Measurements from ENCODE around the gene ATAD3C.
"Not testable (repeated sequence)": the region's sequence is repeated elsewhere in the genome, so short reads cannot be mapped to it uniquely, and the experiment has no call there.

The ATAD3C gene

DNA sequence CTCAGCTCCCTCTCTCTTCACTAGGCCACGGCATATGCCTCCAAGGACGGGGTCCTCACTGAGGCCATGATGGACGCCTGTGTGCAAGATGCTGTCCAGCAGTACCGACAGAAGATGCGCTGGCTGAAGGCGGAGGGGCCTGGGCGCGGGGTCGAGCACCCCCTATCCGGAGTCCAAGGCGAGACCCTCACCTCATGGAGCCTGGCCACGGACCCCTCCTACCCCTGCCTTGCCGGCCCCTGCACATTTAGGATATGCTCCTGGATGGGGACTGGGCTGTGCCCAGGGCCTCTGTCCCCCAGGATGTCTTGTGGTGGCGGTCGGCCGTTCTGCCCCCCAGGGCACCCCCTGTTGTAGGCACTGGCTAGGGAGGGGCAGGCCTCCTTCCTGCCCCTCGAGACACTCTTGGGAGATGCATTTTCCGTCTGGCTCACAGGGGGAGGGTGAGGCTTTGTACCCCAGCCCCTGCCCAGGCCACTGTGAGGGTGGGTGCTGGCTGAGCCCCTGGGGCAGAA is 46.0 kb downstream of the ATAD3C start:
- H3K27ac Mint-ChIP-seq; intact Hi-C loops (cut with micrococcal nuclease); H3K27me3 Mint-ChIP-seq; H3K4me3 Mint-ChIP-seq; H3K4me1 Mint-ChIP-seq (ENCODE audit: low read depth): not testable (repeated sequence)
- Mint-ChIP-seq H3K36me3 (ENCODE audit: low read depth) (peaks cover 60% of the 10 kb centered on the region), H3K9me3 (peaks cover 24% of the 10 kb centered on the region)

DNA sequence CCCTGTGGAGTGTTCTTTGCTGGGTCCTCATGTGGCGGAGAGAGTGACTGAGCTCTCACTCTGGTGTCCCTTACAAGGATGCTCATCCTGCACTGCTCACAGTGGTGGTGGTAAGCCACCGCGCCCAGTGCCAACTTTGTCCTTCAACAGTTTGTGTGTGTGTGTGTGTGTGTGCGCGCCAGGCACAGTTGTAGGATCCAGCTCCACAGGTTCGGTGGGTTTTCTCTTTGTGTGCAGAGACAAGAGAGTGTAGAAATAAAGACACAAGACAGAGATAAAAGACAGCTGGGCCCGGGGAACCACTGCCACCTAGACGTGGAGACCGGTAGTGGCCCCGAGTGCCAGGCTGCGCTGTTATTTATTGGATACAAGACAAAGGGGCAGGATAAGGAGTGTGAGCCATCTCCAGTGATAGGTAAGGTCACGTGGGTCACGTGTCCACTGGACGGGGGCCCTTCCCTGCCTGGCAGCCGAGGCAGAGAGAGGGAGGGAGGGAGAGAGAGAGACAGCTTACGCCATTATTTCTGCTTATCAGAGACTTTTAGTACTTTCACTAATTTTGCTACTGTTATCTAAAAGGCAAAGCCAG is 55.4 kb downstream of the ATAD3C start:
- H3K36me3 Mint-ChIP-seq (ENCODE audit: low read depth); intact Hi-C loops (cut with micrococcal nuclease); H3K9me3 Mint-ChIP-seq; H3K27me3 Mint-ChIP-seq: not testable (repeated sequence)
- Mint-ChIP-seq H3K4me1 (ENCODE audit: low read depth) (peaks cover 14% of the 10 kb centered on the region), H3K4me3 (peak overlapping the region; percentile 78), H3K27ac (peak overlapping the region; percentile 96)

DNA sequence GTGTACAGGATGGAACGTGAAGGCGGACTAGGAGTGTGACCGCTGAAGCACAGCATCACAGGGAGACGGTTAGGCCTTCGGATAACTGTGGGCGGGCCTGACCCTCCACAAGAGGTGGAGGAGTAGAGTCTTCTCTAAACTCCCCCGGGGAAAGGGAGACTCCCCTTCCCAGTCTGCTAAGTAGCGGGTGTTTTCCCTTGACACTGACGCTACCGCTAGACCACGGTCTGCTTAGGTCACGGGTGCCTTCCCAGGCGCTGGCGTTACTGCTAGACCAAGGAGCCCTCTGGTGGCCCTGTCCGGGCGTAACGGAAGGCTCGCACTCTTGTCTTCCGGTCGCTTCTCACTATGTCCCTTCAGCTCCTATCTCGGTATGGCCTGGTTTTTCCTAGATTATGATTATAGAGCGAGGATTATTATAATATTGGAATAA is 55.9 kb downstream of the ATAD3C start:
- Mint-ChIP-seq H3K4me3 (peak overlapping the region; percentile 78), H3K27ac (peak overlapping the region; percentile 96), H3K4me1 (ENCODE audit: low read depth) (peaks cover 14% of the 10 kb centered on the region)
- intact Hi-C loops (cut with micrococcal nuclease); H3K9me3 Mint-ChIP-seq; H3K27me3 Mint-ChIP-seq; H3K36me3 Mint-ChIP-seq (ENCODE audit: low read depth): not testable (repeated sequence)

DNA sequence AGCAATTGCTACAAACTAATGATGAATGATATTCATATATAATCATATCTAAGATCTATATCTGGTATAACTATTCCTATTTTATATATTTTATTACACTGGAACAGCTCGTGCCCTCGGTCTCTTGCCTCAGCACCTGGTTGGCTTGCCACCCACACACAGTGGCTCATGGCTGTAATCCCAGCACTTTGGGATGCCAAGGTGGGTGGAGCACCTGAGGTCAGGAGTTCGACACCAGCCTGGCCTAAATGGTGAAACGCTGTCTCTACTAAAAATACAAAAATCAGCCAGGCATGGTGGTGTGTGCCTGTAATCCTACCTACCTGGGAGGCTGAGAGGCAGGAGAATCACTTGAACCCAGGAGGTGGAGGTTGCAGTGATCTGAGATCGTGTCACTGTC is 56.3 kb downstream of the ATAD3C start:
- H3K4me3 Mint-ChIP-seq; H3K9me3 Mint-ChIP-seq; intact Hi-C loops (cut with micrococcal nuclease); H3K36me3 Mint-ChIP-seq (ENCODE audit: low read depth); H3K27me3 Mint-ChIP-seq: not testable (repeated sequence)
- H3K27ac Mint-ChIP-seq: peak overlapping the region; percentile 96
- peaks cover 16% of the 10 kb centered on the region for H3K4me1 Mint-ChIP-seq (ENCODE audit: low read depth)

DNA sequence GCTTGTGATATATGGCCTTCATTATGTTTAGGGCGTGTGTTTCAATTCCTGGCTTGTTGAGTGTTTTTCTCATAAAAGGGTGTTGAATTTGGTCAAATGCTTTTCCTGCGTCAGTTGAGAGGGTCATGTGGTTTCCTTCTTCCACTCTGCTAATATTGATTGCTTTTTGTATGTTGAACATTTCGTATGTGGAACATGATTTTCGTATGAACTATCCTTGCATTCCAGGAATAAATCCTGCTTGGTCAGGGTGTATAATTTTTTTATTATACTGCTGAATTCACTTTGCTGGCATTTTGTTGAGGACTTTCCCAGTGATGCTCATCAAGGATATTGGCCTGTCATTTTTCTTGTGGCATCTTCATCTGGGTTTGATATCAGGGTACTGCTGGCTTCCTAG is 57.8 kb downstream of the ATAD3C start:
- H3K36me3 Mint-ChIP-seq (ENCODE audit: low read depth): peaks cover 10% of the 10 kb centered on the region
- H3K9me3 Mint-ChIP-seq: no peaks in the 10 kb centered on the region
- H3K4me1 Mint-ChIP-seq (ENCODE audit: low read depth): peaks cover 20% of the 10 kb centered on the region
- no peaks in the 10 kb centered on the region for H3K27me3 Mint-ChIP-seq
- no peak overlapping the region for H3K27ac Mint-ChIP-seq
- no peak overlapping the region for H3K4me3 Mint-ChIP-seq
- intact Hi-C loops (cut with micrococcal nuclease): no loop called here

DNA sequence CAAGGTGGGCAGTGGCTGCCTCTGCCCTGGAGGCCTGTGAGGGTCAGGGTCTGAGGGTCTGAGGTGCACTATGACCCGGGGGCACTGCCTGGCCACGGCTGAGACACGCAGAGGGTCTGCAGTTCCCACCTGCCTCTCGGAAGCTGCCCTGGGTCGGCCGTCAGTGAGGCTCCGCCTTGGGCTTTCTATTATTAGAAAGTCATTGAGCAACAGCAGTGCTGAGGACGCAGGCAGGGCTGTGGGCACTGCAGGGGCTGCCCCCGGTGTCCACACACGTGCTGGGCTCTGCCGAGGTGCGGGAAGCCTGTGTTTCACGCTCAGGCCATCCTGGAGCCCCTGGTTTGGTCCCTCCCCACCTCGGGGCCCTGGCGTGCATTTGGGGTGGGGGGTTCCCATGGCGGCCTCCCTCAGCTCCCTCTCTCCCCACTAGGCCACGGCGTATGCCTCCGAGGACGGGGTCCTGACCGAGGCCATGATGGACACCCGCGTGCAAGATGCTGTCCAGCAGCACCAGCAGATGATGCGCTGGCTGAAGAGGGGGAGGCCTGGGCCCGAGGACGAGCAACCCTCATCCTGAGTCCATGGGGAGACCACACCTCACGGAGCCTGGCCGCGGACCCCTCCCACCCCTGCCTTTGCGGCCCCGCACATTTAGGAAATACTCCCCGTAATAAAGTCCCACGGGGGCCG is 59.4 kb downstream of the ATAD3C start:
- Mint-ChIP-seq H3K36me3 (ENCODE audit: low read depth) (peaks cover 10% of the 10 kb centered on the region), H3K4me1 (ENCODE audit: low read depth) (peaks cover 26% of the 10 kb centered on the region)
- H3K9me3 Mint-ChIP-seq; intact Hi-C loops (cut with micrococcal nuclease); H3K27me3 Mint-ChIP-seq; H3K27ac Mint-ChIP-seq; H3K4me3 Mint-ChIP-seq: not testable (repeated sequence)

DNA sequence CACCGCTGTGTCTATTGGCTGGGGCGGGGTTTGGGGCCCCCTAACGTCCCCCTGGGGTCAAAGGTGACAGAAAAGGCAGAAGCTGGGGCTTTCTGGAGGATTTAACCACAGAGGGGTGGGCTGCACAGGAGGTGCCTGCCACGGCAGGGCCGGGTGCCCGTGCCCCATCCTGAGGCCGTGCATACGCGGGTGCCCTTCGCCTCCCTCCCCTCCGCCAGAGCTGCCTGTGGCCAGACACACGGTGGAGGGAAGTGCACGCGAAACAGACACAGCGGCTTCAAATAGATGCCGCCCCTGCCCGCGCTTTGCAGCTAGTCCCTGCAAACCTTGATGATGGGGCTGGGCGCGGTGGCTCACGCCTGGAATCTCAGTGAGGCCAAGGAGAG is 60.0 kb downstream of the ATAD3C start:
- not testable (repeated sequence) for H3K27ac Mint-ChIP-seq

DNA sequence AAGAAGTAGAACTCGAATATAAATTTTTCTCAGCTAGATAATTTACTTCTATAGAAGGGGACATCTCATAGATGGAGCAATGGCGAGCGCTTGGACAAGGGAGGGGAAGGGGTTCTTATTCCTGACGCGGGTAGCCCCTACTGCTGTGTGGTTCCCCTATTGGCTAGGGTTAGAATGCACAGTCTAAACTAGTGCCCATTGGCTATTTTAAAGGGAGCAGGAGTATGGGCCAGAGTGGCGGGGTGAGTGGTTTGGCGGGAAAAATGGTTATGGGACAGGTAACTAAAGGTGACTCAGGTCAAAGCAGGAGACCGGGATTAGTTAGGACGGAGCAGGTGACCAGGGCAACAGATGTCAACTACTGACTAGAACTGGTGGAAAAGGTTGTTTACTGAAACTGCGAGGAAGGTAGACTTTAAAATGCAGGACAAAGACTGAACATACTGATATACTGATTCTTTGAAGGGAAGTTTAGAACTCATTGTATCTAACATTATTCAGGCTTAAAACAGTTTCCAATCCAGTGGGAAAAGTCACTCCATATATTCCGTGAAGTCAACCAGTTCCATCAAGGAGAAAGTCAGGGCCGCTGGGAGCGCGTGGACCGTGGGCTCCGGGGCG is 61.5 kb downstream of the ATAD3C start:
- Mint-ChIP-seq H3K27me3 (no peaks in the 10 kb centered on the region), H3K4me3 (peak overlapping the region; percentile 91)
- intact Hi-C loops (cut with micrococcal nuclease): loop anchor here (5.0 kb wide), 1 partner anchor 106 kb away; the partner anchor contains the start of gene MIB2

More for the DNA sequence above, 60.0 kb downstream of the ATAD3C start:
- H3K36me3 Mint-ChIP-seq (ENCODE audit: low read depth): peaks cover 10% of the 10 kb centered on the region
- intact Hi-C loops (cut with micrococcal nuclease); H3K9me3 Mint-ChIP-seq; H3K4me3 Mint-ChIP-seq; H3K27me3 Mint-ChIP-seq: not testable (repeated sequence)
- H3K4me1 Mint-ChIP-seq (ENCODE audit: low read depth): peaks cover 27% of the 10 kb centered on the region

DNA sequence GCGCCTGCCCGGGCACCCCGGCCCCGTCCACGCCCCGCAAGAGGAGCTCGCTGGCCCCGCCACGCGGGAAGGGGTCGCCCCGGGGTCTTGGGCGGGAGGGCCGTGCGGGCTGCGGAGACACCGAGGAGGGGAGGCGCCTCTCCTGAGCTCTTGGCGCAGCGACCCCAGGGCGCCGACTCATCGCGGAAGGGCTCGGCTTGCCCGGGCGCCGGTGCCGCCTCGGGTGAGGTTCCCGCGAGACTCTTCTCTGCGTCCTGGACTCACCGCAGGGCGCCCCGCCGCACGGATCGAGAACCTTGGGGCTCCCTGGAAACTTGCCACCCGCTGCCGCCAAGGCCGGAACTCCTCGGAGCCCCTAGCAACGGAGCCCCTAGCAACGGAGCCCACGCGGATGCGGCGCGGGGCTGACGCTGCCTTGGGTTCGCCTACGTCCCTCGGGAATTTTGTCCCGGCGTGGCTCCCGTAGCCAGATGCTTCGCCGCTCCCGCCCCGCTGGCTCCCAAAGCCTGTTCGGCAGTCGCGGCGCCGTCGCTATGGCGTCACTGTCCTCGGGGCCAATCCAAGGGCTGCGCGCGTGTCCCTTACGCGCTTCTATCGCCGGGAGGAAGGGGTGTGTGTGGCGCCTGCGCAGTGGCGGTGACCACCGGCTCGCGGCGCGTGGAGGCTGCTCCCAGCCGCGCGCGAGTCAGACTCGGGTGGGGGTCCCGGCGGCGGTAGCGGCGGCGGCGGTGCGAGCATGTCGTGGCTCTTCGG is 62.2 kb downstream of the ATAD3C start, which contains the start of gene ATAD3A:
TSS of gene ATAD3A (plus strand) at position 630 of the 753 bp plus-strand sequence. CDS start at position 737, 107 bp downstream.
- intact Hi-C loops (cut with micrococcal nuclease): loop anchor here (5.0 kb wide), 1 partner anchor 106 kb away; the partner anchor contains the start of gene MIB2
- Mint-ChIP-seq H3K9me3 (no peaks in the 10 kb centered on the region), H3K4me3 (peak within 1 kb of the TSS; percentile 91), H3K36me3 (ENCODE audit: low read depth) (peaks cover 28% of the 10 kb centered on the region), H3K27me3 (no peaks in the 10 kb centered on the region), H3K27ac (peak within 1 kb of the TSS; percentile 89), H3K4me1 (ENCODE audit: low read depth) (peaks cover 14% of the 10 kb centered on the region)

More for the DNA sequence above, 61.5 kb downstream of the ATAD3C start:
- Mint-ChIP-seq H3K9me3 (no peaks in the 10 kb centered on the region), H3K27ac (peak overlapping the region; percentile 89), H3K36me3 (ENCODE audit: low read depth) (peaks cover 22% of the 10 kb centered on the region), H3K4me1 (ENCODE audit: low read depth) (peaks cover 14% of the 10 kb centered on the region)

DNA sequence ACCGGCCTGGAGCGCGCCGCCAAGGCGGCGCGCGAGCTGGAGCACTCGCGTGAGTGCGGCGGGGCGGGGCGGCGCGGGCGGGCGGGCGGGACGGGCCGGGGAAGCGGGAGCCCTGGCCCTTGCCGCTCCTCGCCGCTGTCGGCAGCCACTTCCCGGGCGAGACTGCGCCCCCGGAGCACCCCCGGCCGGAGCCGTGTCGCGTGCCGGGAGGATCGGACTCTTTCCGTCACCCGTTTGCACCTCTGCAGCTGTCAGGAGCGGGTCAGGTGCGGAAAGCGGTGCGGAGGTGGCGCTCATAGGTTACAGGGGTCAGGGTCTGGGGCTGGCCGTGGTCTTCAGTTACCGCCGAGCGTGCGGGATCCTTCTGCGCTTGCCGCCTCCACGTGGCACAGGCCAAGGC is 62.9 kb downstream of the ATAD3C start:
- Mint-ChIP-seq H3K4me1 (ENCODE audit: low read depth) (peaks cover 14% of the 10 kb centered on the region), H3K4me3 (peak overlapping the region; percentile 72), H3K27ac (peak overlapping the region; percentile 89), H3K36me3 (ENCODE audit: low read depth) (peaks cover 34% of the 10 kb centered on the region)
- not testable (repeated sequence) for H3K27me3 Mint-ChIP-seq, H3K9me3 Mint-ChIP-seq
- intact Hi-C loops (cut with micrococcal nuclease): loop anchor here (5.0 kb wide), 1 partner anchor 105 kb away; the partner anchor contains the start of gene MIB2

DNA sequence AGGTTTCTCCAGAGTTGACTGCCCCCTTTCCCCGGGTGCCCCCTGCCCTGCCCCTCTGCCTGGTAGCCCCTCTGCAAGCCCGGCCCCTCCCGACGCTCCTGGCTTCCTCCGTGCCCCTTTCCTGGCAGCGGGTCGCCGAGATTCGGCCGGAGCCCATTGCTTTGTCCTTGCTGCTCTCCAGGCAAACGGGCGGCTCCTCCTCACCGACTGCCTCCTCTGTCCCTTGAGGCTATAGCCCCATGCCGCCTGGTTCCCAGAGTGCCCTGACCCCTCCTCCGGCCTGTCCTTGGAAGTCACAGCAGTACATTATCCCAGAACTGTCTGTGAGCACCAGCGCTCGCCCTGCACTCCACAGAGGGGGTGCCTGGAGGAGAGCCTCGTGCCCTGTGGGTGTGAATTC is 64.2 kb downstream of the ATAD3C start:
- peak overlapping the region; percentile 53 for H3K4me3 Mint-ChIP-seq
- not testable (repeated sequence) for H3K27me3 Mint-ChIP-seq, H3K27ac Mint-ChIP-seq, H3K9me3 Mint-ChIP-seq
- peaks cover 46% of the 10 kb centered on the region for H3K36me3 Mint-ChIP-seq (ENCODE audit: low read depth)
- H3K4me1 Mint-ChIP-seq (ENCODE audit: low read depth): peaks cover 14% of the 10 kb centered on the region
- intact Hi-C loops (cut with micrococcal nuclease): loop anchor here (5.0 kb wide), 1 partner anchor 104 kb away; the partner anchor contains the start of gene MIB2

DNA sequence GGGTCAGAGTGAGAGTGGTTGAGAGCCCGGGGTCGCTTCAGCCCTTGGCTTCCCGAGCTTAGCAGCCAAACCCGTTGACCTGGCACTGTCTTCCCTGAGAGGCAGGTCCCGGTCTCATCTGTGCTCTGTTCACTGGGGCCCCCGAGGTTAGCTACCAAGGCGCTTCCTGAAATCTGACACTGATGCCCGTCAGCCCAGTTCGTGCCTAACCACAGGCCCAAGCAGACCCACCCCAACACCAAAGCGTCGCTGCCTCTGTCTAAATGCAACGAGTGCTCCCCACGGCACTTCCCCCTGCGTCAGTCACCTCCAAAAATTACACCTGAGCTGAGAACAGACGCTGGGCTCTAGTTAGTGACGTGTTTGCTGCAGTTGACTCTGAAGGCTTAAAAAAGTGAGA is 64.9 kb downstream of the ATAD3C start:
- H3K27me3 Mint-ChIP-seq: not testable (repeated sequence)
- H3K4me1 Mint-ChIP-seq (ENCODE audit: low read depth): peaks cover 14% of the 10 kb centered on the region
- intact Hi-C loops (cut with micrococcal nuclease): loop anchor here (5.0 kb wide), 1 partner anchor 103 kb away; the partner anchor contains the start of gene MIB2

DNA sequence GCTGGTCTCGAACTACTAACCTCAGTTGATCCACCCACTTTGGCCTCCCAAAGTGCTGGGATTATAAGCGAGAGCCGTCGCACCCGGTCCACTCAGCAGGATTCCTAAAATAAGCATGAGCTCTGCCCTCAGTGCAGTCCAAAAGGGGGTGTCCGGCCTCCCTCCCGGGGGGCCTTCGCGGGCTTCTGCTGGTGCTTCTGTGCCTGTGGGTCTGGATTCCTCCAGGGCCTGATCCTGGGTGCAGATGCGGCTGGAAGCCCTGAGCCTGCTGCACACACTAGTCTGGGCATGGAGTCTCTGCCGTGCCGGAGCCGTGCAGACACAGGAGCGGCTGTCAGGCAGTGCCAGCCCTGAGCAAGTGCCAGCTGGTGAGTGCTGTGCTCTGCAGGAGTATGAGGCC is 67.4 kb downstream of the ATAD3C start:
- intact Hi-C loops (cut with micrococcal nuclease); H3K9me3 Mint-ChIP-seq; H3K4me3 Mint-ChIP-seq; H3K27ac Mint-ChIP-seq; H3K27me3 Mint-ChIP-seq; H3K4me1 Mint-ChIP-seq (ENCODE audit: low read depth): not testable (repeated sequence)
- H3K36me3 Mint-ChIP-seq (ENCODE audit: low read depth): peaks cover 67% of the 10 kb centered on the region

More for the DNA sequence above, 64.9 kb downstream of the ATAD3C start:
- not testable (repeated sequence) for H3K4me3 Mint-ChIP-seq, H3K9me3 Mint-ChIP-seq, H3K27ac Mint-ChIP-seq
- H3K36me3 Mint-ChIP-seq (ENCODE audit: low read depth): peaks cover 50% of the 10 kb centered on the region

Measured in dendritic cell treated with granulocyte-macrophage colony-stimulating factor and Interleukin-4, amounts not matched to agents 40 ng/mL and 50 ng/mL, for 4 days (primary cell).